ENCODE measurements around the gene ABI3. TPM values are rescaled to one million over a fixed set of nuclear protein-coding genes. Genes with fewer than 3 reads are reported as not detected.

ABI3 gene
- total and polyA plus RNA-seq, 4 donors = 4.7 to 8.8 (median 5.5) TPM

DNA sequence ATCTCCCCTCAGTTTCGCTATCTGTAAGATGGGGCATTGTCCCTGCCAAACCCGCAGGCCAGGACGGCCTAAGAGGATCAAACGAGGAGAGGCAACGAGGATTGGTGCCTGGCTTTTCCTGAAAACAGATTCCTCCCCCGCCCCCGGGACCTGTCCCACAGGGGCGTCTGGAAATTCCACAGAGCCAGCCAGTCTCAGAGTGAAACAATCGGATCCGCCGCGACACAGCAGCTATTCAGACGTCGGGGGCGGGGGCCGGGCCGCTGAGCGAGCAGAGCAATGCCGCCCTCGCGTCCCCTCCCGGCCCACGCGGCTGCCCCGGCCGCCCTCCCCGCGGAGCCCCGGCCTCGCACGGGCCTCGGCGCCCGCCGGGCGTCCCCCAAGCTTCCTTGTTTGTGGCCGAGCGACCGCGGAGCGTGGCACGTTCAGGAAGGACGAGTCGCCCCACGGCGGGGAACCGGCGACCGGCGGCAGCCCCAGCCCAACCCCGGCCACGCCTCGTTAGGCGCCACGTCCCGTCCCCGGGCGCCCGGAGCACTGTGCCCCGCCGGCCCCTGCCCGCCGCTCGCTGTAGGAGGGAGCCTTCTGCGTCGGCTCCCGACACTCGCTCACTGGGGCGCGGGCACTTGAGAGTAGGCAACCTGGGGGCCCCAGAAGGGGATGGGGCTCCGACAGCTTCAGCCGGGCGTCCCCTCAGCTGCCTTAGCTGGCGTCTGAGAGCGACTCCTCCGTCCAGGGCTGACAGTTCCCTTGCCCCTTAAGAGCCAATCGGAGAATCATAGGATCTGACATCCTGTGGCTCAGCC, 49.7 kb downstream of the ABI3 start:
- peak; percentile 66 for DNase-seq (ENCODE audit: low spot score)
- H3K4me1 ChIP-seq (ENCODE audit: control insufficient read depth in 4 of 4, insufficient read depth in 4 of 4, low read length in 3 of 4) = peaks cover 3 to 5% (median 4%) of the 10 kb centered on the region in 4 donors
- TF ChIP-seq HNF4G (IDR thresholded peaks at IDR 0.05) = no peak
- no peak for TF ChIP-seq FOXA2 (IDR thresholded peaks at IDR 0.05)
- TF ChIP-seq JUND (IDR thresholded peaks at IDR 0.05) = no peak
- no peak for TF ChIP-seq EGR1 (IDR thresholded peaks at IDR 0.05; ENCODE audit: low read depth in 2 of 2)
- TF ChIP-seq, protein P1, sequence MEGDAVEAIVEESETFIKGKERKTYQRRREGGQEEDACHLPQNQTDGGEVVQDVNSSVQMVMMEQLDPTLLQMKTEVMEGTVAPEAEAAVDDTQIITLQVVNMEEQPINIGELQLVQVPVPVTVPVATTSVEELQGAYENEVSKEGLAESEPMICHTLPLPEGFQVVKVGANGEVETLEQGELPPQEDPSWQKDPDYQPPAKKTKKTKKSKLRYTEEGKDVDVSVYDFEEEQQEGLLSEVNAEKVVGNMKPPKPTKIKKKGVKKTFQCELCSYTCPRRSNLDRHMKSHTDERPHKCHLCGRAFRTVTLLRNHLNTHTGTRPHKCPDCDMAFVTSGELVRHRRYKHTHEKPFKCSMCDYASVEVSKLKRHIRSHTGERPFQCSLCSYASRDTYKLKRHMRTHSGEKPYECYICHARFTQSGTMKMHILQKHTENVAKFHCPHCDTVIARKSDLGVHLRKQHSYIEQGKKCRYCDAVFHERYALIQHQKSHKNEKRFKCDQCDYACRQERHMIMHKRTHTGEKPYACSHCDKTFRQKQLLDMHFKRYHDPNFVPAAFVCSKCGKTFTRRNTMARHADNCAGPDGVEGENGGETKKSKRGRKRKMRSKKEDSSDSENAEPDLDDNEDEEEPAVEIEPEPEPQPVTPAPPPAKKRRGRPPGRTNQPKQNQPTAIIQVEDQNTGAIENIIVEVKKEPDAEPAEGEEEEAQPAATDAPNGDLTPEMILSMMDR (IDR thresholded peaks at IDR 0.05; ENCODE audit: low read depth, low read length, missing input control) = no peak
- no peak for TF ChIP-seq GABPA (IDR thresholded peaks at IDR 0.05 in 1 of 2, conservative IDR thresholded peaks at IDR 0.05 in 1 of 2)
- TF ChIP-seq, protein P2, sequence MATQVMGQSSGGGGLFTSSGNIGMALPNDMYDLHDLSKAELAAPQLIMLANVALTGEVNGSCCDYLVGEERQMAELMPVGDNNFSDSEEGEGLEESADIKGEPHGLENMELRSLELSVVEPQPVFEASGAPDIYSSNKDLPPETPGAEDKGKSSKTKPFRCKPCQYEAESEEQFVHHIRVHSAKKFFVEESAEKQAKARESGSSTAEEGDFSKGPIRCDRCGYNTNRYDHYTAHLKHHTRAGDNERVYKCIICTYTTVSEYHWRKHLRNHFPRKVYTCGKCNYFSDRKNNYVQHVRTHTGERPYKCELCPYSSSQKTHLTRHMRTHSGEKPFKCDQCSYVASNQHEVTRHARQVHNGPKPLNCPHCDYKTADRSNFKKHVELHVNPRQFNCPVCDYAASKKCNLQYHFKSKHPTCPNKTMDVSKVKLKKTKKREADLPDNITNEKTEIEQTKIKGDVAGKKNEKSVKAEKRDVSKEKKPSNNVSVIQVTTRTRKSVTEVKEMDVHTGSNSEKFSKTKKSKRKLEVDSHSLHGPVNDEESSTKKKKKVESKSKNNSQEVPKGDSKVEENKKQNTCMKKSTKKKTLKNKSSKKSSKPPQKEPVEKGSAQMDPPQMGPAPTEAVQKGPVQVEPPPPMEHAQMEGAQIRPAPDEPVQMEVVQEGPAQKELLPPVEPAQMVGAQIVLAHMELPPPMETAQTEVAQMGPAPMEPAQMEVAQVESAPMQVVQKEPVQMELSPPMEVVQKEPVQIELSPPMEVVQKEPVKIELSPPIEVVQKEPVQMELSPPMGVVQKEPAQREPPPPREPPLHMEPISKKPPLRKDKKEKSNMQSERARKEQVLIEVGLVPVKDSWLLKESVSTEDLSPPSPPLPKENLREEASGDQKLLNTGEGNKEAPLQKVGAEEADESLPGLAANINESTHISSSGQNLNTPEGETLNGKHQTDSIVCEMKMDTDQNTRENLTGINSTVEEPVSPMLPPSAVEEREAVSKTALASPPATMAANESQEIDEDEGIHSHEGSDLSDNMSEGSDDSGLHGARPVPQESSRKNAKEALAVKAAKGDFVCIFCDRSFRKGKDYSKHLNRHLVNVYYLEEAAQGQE (IDR thresholded peaks at IDR 0.05) = no peak
- TF ChIP-seq RXRA (IDR thresholded peaks at IDR 0.05) = no peak
- no peak for TF ChIP-seq TAF1 (conservative IDR thresholded peaks at IDR 0.05)
- no peak for TF ChIP-seq FOXA1 (IDR thresholded peaks at IDR 0.05)
- TF ChIP-seq, protein P3, sequence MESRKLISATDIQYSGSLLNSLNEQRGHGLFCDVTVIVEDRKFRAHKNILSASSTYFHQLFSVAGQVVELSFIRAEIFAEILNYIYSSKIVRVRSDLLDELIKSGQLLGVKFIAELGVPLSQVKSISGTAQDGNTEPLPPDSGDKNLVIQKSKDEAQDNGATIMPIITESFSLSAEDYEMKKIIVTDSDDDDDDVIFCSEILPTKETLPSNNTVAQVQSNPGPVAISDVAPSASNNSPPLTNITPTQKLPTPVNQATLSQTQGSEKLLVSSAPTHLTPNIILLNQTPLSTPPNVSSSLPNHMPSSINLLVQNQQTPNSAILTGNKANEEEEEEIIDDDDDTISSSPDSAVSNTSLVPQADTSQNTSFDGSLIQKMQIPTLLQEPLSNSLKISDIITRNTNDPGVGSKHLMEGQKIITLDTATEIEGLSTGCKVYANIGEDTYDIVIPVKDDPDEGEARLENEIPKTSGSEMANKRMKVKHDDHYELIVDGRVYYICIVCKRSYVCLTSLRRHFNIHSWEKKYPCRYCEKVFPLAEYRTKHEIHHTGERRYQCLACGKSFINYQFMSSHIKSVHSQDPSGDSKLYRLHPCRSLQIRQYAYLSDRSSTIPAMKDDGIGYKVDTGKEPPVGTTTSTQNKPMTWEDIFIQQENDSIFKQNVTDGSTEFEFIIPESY (IDR thresholded peaks at IDR 0.05) = no peak
- no peak for TF ChIP-seq SP1 (IDR thresholded peaks at IDR 0.05)
- no peak for TF ChIP-seq HNF4A (conservative IDR thresholded peaks at IDR 0.05)
- no peak for TF ChIP-seq NR2F2 (IDR thresholded peaks at IDR 0.05)
- TF ChIP-seq, protein P4, sequence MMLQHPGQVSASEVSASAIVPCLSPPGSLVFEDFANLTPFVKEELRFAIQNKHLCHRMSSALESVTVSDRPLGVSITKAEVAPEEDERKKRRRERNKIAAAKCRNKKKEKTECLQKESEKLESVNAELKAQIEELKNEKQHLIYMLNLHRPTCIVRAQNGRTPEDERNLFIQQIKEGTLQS (IDR thresholded peaks at IDR 0.05) = no peak
- TF ChIP-seq YY1 (IDR thresholded peaks at IDR 0.05) = no peak
- no peak for TF ChIP-seq RAD21 (IDR thresholded peaks at IDR 0.05)
- TF ChIP-seq, protein P5, sequence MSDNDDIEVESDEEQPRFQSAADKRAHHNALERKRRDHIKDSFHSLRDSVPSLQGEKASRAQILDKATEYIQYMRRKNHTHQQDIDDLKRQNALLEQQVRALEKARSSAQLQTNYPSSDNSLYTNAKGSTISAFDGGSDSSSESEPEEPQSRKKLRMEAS (IDR thresholded peaks at IDR 0.05) = no peak
- peaks cover 0 to 4% (median 0%) of the 10 kb centered on the region in 4 donors for H3K27me3 ChIP-seq (ENCODE audit: control insufficient read depth in 4 of 4, insufficient read depth in 4 of 4, low read length in 3 of 4)
- H3K4me3 ChIP-seq (ENCODE audit: low read depth in 1 of 3, low read length in 3 of 3) = peak overlapping the region in 2 of 3 donors; percentile 42 to 68
- peak overlapping the region in 1 of 2 donors; percentile 41 for H3K9ac ChIP-seq (ENCODE audit: low read depth in 1 of 2, low read length in 2 of 2)
- H3K36me3 ChIP-seq (ENCODE audit: control insufficient read depth in 4 of 4, insufficient read depth in 3 of 4, low read depth in 1 of 4, low read length in 3 of 4) = no peaks in the 10 kb centered on the region
- 3% methylated on average over 77 of the region's 77 CpGs for WGBS
- H3K9me3 ChIP-seq (ENCODE audit: control insufficient read depth in 4 of 4, low read length in 3 of 4) = no peaks in the 10 kb centered on the region
- peak overlapping the region; percentile 54 to 56 for H3K27ac ChIP-seq (ENCODE audit: low read depth in 1 of 2, low read length in 2 of 2)
